Ovary (tissue), 3 donors: ENCODE data around the gene PEAK1.

Experiments used
- POLR2A ChIP-seq: fragments of 450-650 bp; IDR thresholded peaks from one replicate; pipeline ENCODE4 v1.6.1; 2017; ENCODE audit warnings: antibody characterized with exemption, mild to moderate bottlenecking, moderate library complexity
- TF ChIP-seq, protein P1 (sequence below), 3 donors: fragments of 450-650 bp in 2 of 3; fragments of 200-600 bp in 1 of 3; IDR thresholded peaks; one replicate each; pipeline versions ENCODE4 v1.5.1 to v1.8.0; 2016 to 2022; ENCODE audit warnings: antibody characterized with exemption in 3 of 3, mild to moderate bottlenecking in 1 of 3
- donor health status: DM: no; HTN: no; CAD: no.

DNA sequence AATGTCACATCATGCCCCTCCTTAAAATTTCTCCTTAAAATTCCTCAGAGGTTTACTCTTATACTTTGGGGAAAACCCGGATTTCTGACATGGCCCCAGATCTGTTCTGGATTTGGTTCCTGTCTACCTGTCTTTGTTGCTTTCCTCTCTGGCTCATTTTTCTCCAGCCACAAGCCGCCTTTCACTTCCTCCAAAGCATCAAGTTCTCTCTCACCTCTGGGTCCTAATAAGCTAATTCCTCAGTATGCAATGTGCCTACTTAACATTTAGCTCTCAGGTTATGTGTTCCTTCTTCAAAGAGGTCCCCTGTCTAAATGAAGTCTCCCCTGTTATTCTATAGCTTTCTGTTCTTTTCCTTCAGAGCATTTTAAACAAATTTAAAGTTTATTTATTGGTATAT is 16.9 kb upstream of the PEAK1 start:
- TF ChIP-seq, protein P1, sequence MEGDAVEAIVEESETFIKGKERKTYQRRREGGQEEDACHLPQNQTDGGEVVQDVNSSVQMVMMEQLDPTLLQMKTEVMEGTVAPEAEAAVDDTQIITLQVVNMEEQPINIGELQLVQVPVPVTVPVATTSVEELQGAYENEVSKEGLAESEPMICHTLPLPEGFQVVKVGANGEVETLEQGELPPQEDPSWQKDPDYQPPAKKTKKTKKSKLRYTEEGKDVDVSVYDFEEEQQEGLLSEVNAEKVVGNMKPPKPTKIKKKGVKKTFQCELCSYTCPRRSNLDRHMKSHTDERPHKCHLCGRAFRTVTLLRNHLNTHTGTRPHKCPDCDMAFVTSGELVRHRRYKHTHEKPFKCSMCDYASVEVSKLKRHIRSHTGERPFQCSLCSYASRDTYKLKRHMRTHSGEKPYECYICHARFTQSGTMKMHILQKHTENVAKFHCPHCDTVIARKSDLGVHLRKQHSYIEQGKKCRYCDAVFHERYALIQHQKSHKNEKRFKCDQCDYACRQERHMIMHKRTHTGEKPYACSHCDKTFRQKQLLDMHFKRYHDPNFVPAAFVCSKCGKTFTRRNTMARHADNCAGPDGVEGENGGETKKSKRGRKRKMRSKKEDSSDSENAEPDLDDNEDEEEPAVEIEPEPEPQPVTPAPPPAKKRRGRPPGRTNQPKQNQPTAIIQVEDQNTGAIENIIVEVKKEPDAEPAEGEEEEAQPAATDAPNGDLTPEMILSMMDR (IDR thresholded peaks at IDR 0.05), result no peak
- no peak for TF ChIP-seq POLR2A
